IMR-90 (cell line): Measurements from ENCODE around the gene GPC2.

Experiments
- CEBPB ChIP-seq: IDR thresholded peaks from 2 replicates; pipeline ENCODE4 v1.6.1; 2012; ENCODE audit warnings: low read depth, low read length, improper control_type of control experiment
- CHD1 ChIP-seq: IDR thresholded peaks from 2 replicates; pipeline ENCODE4 v1.6.1; 2012; ENCODE audit warnings: low read depth, low read length, improper control_type of control experiment
- CTCF ChIP-seq: conservative IDR thresholded peaks from 2 replicates; pipeline ENCODE4 v1.5.1; 2012; ENCODE audit warnings: mild to moderate bottlenecking, low read depth, low read length, improper control_type of control experiment
- FOS ChIP-seq: fragments of 150-350 bp; IDR thresholded peaks from 2 replicates; pipeline ENCODE4 v1.6.1; 2016; ENCODE audit warnings: low read depth, low read length
- POLR2A ChIP-seq: IDR thresholded peaks from 2 replicates; pipeline ENCODE4 v1.6.1; 2012; ENCODE audit warnings: mild to moderate bottlenecking, low read depth, low read length
- RCOR1 ChIP-seq: IDR thresholded peaks from 2 replicates; pipeline ENCODE4 v1.6.1; 2012; ENCODE audit warnings: mild to moderate bottlenecking, low read length, improper control_type of control experiment; ENCODE audit not compliant: insufficient replicate concordance
- RFX5 ChIP-seq: IDR thresholded peaks from 2 replicates; pipeline ENCODE4 v1.8.0; 2012; ENCODE audit warnings: low read depth, mild to moderate bottlenecking, low read length, moderate library complexity

- TF ChIP-seq CTCF (no peak), RCOR1 (no peak), POLR2A (no peak), CEBPB (no peak), RFX5 (no peak), CHD1 (no peak), FOS (no peak)
These were observed 44.7 kb upstream of the GPC2 start for GRCh38 chr7:100221767-100222444.
